SKM-1 (cell line): ENCODE measurements around the gene ZNF497.
"Not testable (repeated sequence)": the region's sequence is repeated elsewhere in the genome, so short reads cannot be mapped to it uniquely, and the experiment has no call there.

ENCODE experiments used
- DNase-seq: peaks from one replicate; lab custom pipeline; 2025; ENCODE audit not compliant: unreplicated experiment; lab: John Stamatoyannopoulos, UW

The ZNF497 gene

GRCh38 chr19:58311345-58311865 is 51.1 kb downstream of the ZNF497 start:
- DNase-seq, result no peak

- DNase-seq, result not testable (repeated sequence)
Measured at GRCh38 chr19:58310685-58311084, 51.9 kb downstream of the ZNF497 start.

DNA sequence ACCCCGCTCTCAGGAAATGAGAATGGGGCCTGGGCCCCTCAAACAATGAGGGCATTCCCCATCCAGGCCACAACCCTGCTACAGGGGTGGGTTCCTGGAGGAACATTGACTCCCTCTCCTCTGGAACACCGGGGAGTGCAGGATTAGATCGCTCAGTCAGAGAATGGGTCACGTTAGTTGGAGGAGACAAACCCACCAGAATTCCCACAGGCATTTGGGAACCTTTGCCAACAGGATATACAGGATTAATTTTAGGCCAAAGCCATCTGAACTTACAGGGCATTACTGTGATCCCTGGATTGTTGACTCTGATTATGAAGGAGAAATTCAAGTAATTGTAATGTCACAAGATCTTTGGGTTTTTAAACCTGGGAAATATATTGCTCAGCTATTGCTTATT is 54.8 kb downstream of the ZNF497 start:
- DNase-seq, result no peak

GRCh38 chr19:58305932-58306323 is 56.6 kb downstream of the ZNF497 start:
- no peak for DNase-seq

- DNase-seq, result peak; percentile 74
Measured at GRCh38 chr19:58305065-58305931, 57.3 kb downstream of the ZNF497 start, which contains the start of gene ERVK3-1. TSS of gene ERVK3-1 (plus strand) at chr19:58305377. CDS start at chr19:58312169, 6,792 bp downstream.

GRCh38 chr19:58304748-58305064 is 57.8 kb downstream of the ZNF497 start:
- DNase-seq, result no peak
